CD4-positive, alpha-beta T cell (primary cell): ENCODE results near the gene PRKAG3. TPM values are rescaled to one million over a fixed set of nuclear protein-coding genes. Genes with fewer than 3 reads are reported as not detected.

Experiments used
- ATAC-seq: fragments of 200-7000 bp; cut with Tn5 transposase; one replicate; pipeline ENCODE4 v1.10.0; 2022; ENCODE audit warnings: mild to moderate bottlenecking; ENCODE audit not compliant: poor library complexity
- CTCF ChIA-PET: fragments of 350-600 bp; sonication (Branson Sonifier 250); formaldehyde crosslinking; loops from one replicate; lab custom pipeline; 2021; ENCODE audit warnings: antibody characterized with exemption, inconsistent platforms; lab: Charles Lee
- POLR2A ChIA-PET: fragments of 350-600 bp; sonication (Branson Sonifier 250); formaldehyde crosslinking; loops from one replicate; lab custom pipeline; 2021; ENCODE audit warnings: antibody characterized with exemption, inconsistent platforms; lab: Charles Lee
- DNase-seq, 14 experiments: peaks; one replicate each; pipeline ENCODE4 v3.0.0-alpha.2; 2013 to 2020; ENCODE audit warnings: mixed read lengths in 2 of 14
- H3K27ac ChIP-seq, 2 donors: one replicate each; pipeline versions ENCODE4 v1.5.1 to v1.7.0; 2013; ENCODE audit warnings: low read length in 2 of 2, low read depth in 1 of 2, mild to moderate bottlenecking in 1 of 2
- H3K27me3 ChIP-seq, 2 experiments: 1 replicate in 1 of 2; 2 replicates in 1 of 2; pipeline versions ENCODE4 v1.6.1 to v1.7.0; 2013; ENCODE audit warnings: low read length in 2 of 2, control low read depth in 1 of 2, mild to moderate bottlenecking in 1 of 2, moderate library complexity in 1 of 2; ENCODE audit not compliant: insufficient read depth in 2 of 2, control insufficient read depth in 1 of 2
- H3K36me3 ChIP-seq: one replicate; pipeline ENCODE4 v1.6.1; 2013; ENCODE audit warnings: low read length, control low read depth; ENCODE audit not compliant: insufficient read depth
- H3K4me1 ChIP-seq: one replicate; pipeline ENCODE4 v1.6.1; 2013; ENCODE audit warnings: low read length, control low read depth; ENCODE audit not compliant: insufficient read depth
- H3K4me3 ChIP-seq: one replicate; pipeline ENCODE4 v1.5.1; 2013; ENCODE audit warnings: mild to moderate bottlenecking, low read length, moderate library complexity
- H3K9me3 ChIP-seq, 2 experiments: 1 replicate in 1 of 2; 2 replicates in 1 of 2; pipeline versions ENCODE4 v1.6.1 to v1.7.0; 2013; ENCODE audit warnings: low read length in 2 of 2, mild to moderate bottlenecking in 2 of 2, control low read depth in 1 of 2, moderate library complexity in 1 of 2; ENCODE audit not compliant: control insufficient read depth in 1 of 2, insufficient read depth in 1 of 2
- H3K27ac Mint-ChIP-seq: one replicate; pipeline ENCODE4 v1.8.0; 2020; ENCODE audit warnings: mixed read lengths
- H3K27me3 Mint-ChIP-seq: one replicate; pipeline ENCODE4 v1.8.0; 2021; ENCODE audit warnings: mixed read lengths
- H3K36me3 Mint-ChIP-seq: one replicate; pipeline ENCODE4 v1.8.0; 2021; ENCODE audit warnings: low read depth, mixed read lengths
- H3K4me1 Mint-ChIP-seq: one replicate; pipeline ENCODE4 v1.8.0; 2021; ENCODE audit warnings: low read depth, mixed read lengths
- H3K4me3 Mint-ChIP-seq: one replicate; pipeline ENCODE4 v1.8.0; 2020; ENCODE audit warnings: mild to moderate bottlenecking, mixed read lengths
- H3K9me3 Mint-ChIP-seq: one replicate; pipeline ENCODE4 v1.8.0; 2020; ENCODE audit warnings: mixed read lengths
- CTCF ChIP-seq: fragments of 200-600 bp; IDR thresholded peaks from one replicate; pipeline ENCODE4 v1.8.0; 2022; ENCODE audit warnings: antibody characterized with exemption, mild to moderate bottlenecking
- intact Hi-C, 2 experiments: fragments of 100-400 bp; cut with DNase I in 1 of 2; cut with micrococcal nuclease in 1 of 2; formaldehyde crosslinking; loops; one replicate each; pipeline versions ENCODE4 v1.15.1 to v1.9.0; 2023 to 2025; cut with DNase I, micrococcal nuclease
- total RNA-seq, 174 experiments: library from RNA in 2 of 174; stranded (reverse) in 2 of 174; gene quantifications; one replicate each; pipeline ENCODE4 v1.2.3 and lab custom pipeline; 2021 to 2026

The PRKAG3 gene
- total RNA-seq, 2 experiments from 2014 or later = not detected

- Histone ChIP-seq H3K36me3 (no peaks in the 10 kb centered on the region), H3K9me3 (peaks cover 0 to 15% of the 10 kb centered on the region in 2 experiments), H3K27ac (no peak overlapping the region), H3K27me3 (peaks cover 32 to 36% of the 10 kb centered on the region in 2 experiments), H3K4me1 (peaks cover 77% of the 10 kb centered on the region), H3K4me3 (no peak overlapping the region)
- ATAC-seq (no peak), DNase-seq (no peak)
- Mint-ChIP-seq H3K27ac (no peak overlapping the region), H3K9me3 (no peaks in the 10 kb centered on the region), H3K36me3 (no peaks in the 10 kb centered on the region), H3K4me1 (peaks cover 50% of the 10 kb centered on the region), H3K4me3 (no peak overlapping the region), H3K27me3 (peaks cover 49% of the 10 kb centered on the region)
- TF ChIP-seq CTCF = no peak
- intact Hi-C loops = loop anchor here (1.0 to 5.0 kb wide), 3 partner anchors 23 to 107 kb away; no protein-coding TSS in a partner anchor
- POLR2A ChIA-PET = interaction anchor here (1.0 to 19.6 kb wide), 3 partner anchors 20 to 33 kb away, joined by 3 to 455 read pairs (median 3); no protein-coding TSS in a partner anchor
- CTCF ChIA-PET = interaction anchor here (0.7 to 12.1 kb wide), 18 partner anchors 9 to 374 kb away, joined by 3 to 500 read pairs (median 4); partner anchors contain the start of gene TTLL4
Measured at GRCh38 chr2:218875692-218876246, 44.2 kb upstream of the PRKAG3 start.

DNA sequence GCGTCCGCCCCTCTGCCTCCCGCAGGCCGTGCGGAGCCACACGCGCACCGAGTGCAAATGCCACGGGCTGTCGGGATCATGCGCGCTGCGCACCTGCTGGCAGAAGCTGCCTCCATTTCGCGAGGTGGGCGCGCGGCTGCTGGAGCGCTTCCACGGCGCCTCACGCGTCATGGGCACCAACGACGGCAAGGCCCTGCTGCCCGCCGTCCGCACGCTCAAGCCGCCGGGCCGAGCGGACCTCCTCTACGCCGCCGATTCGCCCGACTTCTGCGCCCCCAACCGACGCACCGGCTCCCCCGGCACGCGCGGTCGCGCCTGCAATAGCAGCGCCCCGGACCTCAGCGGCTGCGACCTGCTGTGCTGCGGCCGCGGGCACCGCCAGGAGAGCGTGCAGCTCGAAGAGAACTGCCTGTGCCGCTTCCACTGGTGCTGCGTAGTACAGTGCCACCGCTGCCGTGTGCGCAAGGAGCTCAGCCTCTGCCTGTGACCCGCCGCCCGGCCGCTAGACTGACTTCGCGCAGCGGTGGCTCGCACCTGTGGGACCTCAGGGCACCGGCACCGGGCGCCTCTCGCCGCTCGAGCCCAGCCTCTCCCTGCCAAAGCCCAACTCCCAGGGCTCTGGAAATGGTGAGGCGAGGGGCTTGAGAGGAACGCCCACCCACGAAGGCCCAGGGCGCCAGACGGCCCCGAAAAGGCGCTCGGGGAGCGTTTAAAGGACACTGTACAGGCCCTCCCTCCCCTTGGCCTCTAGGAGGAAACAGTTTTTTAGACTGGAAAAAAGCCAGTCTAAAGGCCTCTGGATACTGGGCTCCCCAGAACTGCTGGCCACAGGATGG, 42.0 kb upstream of the PRKAG3 start:
- Mint-ChIP-seq H3K4me1 (peaks cover 42% of the 10 kb centered on the region), H3K27ac (no peak overlapping the region), H3K4me3 (peak overlapping the region; percentile 26), H3K27me3 (peaks cover 55% of the 10 kb centered on the region), H3K36me3 (no peaks in the 10 kb centered on the region), H3K9me3 (no peaks in the 10 kb centered on the region)
- Histone ChIP-seq H3K4me1 (peaks cover 59% of the 10 kb centered on the region), H3K27ac (no peak overlapping the region), H3K4me3 (no peak overlapping the region), H3K9me3 (peaks cover 0 to 15% of the 10 kb centered on the region in 2 experiments), H3K27me3 (peaks cover 33 to 36% of the 10 kb centered on the region in 2 experiments), H3K36me3 (no peaks in the 10 kb centered on the region)
- ChIA-PET POLR2A (interaction anchor here (1.2 to 19.6 kb wide), 2 partner anchors 22 to 106 kb away, joined by 3 to 455 read pairs; no protein-coding TSS in a partner anchor), CTCF (interaction anchor here (0.6 to 12.1 kb wide), 4 partner anchors 23 to 166 kb away, joined by 3 to 500 read pairs (median 14); no protein-coding TSS in a partner anchor)
- DNase-seq = peak in 2 of 14 experiments; percentile 45 to 53
- ATAC-seq = no peak
- intact Hi-C loops = no loop called here
- TF ChIP-seq CTCF = no peak

GRCh38 chr2:218872645-218873358, 41.2 kb upstream of the PRKAG3 start:
- no peaks in the 10 kb centered on the region for H3K36me3 Mint-ChIP-seq
- H3K4me1 ChIP-seq = peaks cover 51% of the 10 kb centered on the region
- intact Hi-C loops = no loop called here
- ChIA-PET POLR2A (interaction anchor here (0.8 to 19.6 kb wide), 3 partner anchors 8 to 23 kb away, joined by 4 to 455 read pairs (median 14); partner anchors contain the start of gene WNT10A), CTCF (interaction anchor here (1.1 to 3.8 kb wide), 2 partner anchors 26 to 122 kb away, joined by 3 to 26 read pairs; no protein-coding TSS in a partner anchor)
- H3K4me3 Mint-ChIP-seq = peak overlapping the region; percentile 26
- no peak for ATAC-seq
- H3K9me3 ChIP-seq = peaks cover 0 to 15% of the 10 kb centered on the region in 2 experiments
- peaks cover 60% of the 10 kb centered on the region for H3K27me3 Mint-ChIP-seq
- no peak for DNase-seq
- no peak overlapping the region for H3K4me3 ChIP-seq
- no peak for TF ChIP-seq CTCF
- peaks cover 35 to 36% of the 10 kb centered on the region in 2 experiments for H3K27me3 ChIP-seq
- H3K27ac ChIP-seq = no peak overlapping the region
- peaks cover 42% of the 10 kb centered on the region for H3K4me1 Mint-ChIP-seq
- no peaks in the 10 kb centered on the region for H3K36me3 ChIP-seq
- no peak overlapping the region for H3K27ac Mint-ChIP-seq
- H3K9me3 Mint-ChIP-seq = no peaks in the 10 kb centered on the region
